ENCODE results near the gene TBX3. TPM values are rescaled to one million over a fixed set of nuclear protein-coding genes. Genes with fewer than 3 reads are reported as not detected.

Gene TBX3
- total RNA-seq, 4 donors from 2014 or later, result 11.1 to 13.5 (median 12.3) TPM

DNA sequence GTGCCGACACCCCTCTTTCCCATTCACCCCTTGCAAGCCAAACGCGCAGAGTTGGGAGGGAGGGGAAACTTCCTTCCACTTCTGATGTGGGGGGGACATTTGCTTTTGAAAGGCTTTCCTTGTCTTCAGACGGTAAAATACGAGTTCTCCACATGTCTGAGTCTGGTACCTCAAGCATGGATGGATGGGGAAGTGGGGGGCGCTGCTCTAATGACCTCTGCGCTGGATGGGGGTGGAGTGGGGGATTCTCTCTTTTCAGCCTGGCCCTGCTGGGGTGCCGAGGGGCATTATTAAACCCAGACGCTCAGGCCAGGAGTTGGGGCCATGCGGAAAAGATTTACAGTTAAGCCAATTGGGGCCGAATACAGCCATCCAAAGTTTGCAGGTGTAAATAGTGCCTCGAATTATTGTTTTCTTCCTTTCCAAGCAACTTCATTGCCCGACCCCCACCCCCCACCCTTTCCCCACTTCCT is 9.1 kb upstream of the TBX3 start:
- Histone ChIP-seq H3K9me3 (no peaks in the 10 kb centered on the region), H3K4me1 (peaks cover 0 to 30% (median 1%) of the 10 kb centered on the region in 4 donors), H3K36me3 (no peaks in the 10 kb centered on the region), H3K27ac (no peak overlapping the region), H3K4me3 (peak overlapping the region; percentile 18 to 48 (median 24)), H3K27me3 (peaks cover 2 to 97% of the 10 kb centered on the region in 2 donors)
- DNase-seq (ENCODE audit: low spot score in 2 of 2), result no peak
- 12 to 14% methylated on average over 13 of the region's 13 CpGs for WGBS, 2 donors
- TF ChIP-seq EP300 (IDR thresholded peaks at IDR 0.05) (no peak), POLR2A (IDR thresholded peaks at IDR 0.05) (no peak)
- TF ChIP-seq, protein P1, sequence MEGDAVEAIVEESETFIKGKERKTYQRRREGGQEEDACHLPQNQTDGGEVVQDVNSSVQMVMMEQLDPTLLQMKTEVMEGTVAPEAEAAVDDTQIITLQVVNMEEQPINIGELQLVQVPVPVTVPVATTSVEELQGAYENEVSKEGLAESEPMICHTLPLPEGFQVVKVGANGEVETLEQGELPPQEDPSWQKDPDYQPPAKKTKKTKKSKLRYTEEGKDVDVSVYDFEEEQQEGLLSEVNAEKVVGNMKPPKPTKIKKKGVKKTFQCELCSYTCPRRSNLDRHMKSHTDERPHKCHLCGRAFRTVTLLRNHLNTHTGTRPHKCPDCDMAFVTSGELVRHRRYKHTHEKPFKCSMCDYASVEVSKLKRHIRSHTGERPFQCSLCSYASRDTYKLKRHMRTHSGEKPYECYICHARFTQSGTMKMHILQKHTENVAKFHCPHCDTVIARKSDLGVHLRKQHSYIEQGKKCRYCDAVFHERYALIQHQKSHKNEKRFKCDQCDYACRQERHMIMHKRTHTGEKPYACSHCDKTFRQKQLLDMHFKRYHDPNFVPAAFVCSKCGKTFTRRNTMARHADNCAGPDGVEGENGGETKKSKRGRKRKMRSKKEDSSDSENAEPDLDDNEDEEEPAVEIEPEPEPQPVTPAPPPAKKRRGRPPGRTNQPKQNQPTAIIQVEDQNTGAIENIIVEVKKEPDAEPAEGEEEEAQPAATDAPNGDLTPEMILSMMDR (IDR thresholded peaks at IDR 0.05), result no peak

DNA sequence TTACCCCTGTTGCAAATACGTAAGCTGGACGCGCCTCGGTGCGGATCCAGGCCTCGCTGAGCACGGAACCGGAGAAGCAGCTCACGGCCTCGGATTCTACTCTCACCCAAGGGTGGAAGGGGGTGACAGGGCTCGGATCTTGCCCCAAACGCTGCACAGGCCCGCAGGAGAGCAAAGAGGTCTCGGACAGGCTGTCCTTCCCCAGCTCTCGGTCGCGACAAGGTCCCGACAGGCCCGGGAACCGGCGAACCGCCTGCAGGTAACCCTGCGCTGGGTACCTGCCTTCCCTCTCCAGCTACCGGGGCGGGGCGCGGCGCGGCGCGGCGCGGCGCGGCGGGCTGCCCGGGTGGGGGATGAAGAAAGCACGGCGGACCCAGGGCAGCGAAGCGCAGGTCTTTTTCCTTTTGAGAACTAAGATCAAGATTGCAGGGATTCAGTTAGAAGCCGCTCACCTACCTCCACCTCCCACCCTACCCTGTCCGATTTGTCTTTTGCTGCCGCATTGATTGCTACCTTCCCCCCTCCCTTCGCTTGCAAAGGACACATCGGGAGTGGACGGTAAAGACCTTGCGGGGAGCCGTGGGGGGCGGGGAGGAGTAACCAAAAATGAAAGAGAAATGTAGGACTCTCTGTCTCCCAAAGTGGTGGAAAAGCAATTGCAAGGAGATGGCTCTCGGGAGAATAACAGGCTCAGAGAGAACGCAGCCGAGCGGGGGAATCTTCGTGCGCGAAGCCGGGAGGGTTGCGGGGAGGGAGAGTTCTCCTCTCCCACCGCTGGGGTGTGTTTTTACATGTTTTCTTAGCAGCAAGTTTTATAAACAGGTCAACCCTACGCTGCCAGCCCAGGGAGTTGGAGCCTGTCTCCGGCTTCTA is 8.4 kb upstream of the TBX3 start:
- Histone ChIP-seq H3K36me3 (no peaks in the 10 kb centered on the region), H3K4me3 (peak overlapping the region; percentile 18 to 48 (median 24)), H3K4me1 (peaks cover 0 to 23% (median 1%) of the 10 kb centered on the region in 4 donors), H3K27ac (no peak overlapping the region), H3K27me3 (peaks cover 2 to 97% of the 10 kb centered on the region in 2 donors), H3K9me3 (no peaks in the 10 kb centered on the region)
- TF ChIP-seq EP300 (IDR thresholded peaks at IDR 0.05) (no peak), POLR2A (IDR thresholded peaks at IDR 0.05) (no peak)
- TF ChIP-seq, protein P1 (IDR thresholded peaks at IDR 0.05), result no peak
- DNase-seq (ENCODE audit: low spot score in 2 of 2), result no peak
- WGBS, 2 donors, result 10 to 21% methylated on average over 36 to 39 of the region's 62 CpGs

DNA sequence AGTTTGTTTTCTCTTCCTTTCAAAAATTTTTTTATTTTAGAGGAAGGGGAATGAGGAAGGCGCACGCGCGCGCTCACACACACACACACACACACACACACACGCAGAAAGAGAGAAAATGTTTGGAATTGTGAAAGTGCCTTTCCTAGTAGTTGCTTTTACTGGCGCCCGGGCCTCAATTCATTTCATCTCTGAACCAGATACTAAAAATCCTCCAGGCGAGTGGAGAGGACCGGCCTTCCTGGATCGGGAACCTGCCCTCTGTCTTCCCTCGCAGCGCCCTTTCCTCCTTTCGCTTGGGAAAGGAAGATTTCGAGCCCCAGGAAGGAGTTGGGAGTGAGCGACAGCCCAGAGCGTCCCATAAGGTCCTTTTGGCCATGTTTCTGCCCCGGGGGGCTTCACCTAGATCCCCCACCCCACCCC is 7.8 kb upstream of the TBX3 start:
- H3K36me3 ChIP-seq, result no peaks in the 10 kb centered on the region
- 73 to 81% methylated on average over 18 of the region's 18 CpGs for whole genome bisulfite sequencing, 2 donors
- no peaks in the 10 kb centered on the region for H3K9me3 ChIP-seq
- no peak for DNase-seq (ENCODE audit: low spot score in 2 of 2)
- H3K27me3 ChIP-seq, result peaks cover 2 to 97% of the 10 kb centered on the region in 2 donors
- TF ChIP-seq EP300 (IDR thresholded peaks at IDR 0.05) (no peak), POLR2A (IDR thresholded peaks at IDR 0.05) (no peak)
- TF ChIP-seq, protein P1 (IDR thresholded peaks at IDR 0.05), result no peak
- no peak overlapping the region for H3K27ac ChIP-seq
- H3K4me1 ChIP-seq, result peaks cover 0 to 22% (median 1%) of the 10 kb centered on the region in 4 donors
- H3K4me3 ChIP-seq, result peak overlapping the region in 1 of 4 donors; percentile 48

DNA sequence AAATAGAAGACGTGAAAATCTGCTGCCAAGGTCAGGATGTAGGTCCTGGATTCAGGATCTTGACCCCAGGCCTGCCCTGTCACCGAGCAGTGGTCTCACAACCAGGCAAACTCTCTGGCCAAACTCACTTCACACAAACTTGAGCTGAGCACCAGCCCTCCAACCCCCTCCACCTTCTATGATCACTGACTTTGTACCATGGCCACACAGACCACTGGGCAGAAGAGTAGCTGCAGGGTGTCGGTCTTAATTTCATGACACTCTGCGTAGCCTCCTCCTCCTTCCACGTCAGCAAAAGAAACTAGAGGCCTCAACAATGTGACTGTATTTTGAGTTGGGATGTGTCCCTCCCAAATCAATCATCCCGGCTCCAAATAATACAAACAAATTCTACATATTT is 7.2 kb upstream of the TBX3 start:
- no peak overlapping the region for H3K27ac ChIP-seq
- H3K9me3 ChIP-seq, result no peaks in the 10 kb centered on the region
- no peak overlapping the region for H3K4me3 ChIP-seq
- no peaks in the 10 kb centered on the region for H3K36me3 ChIP-seq
- 83 to 96% methylated on average over 5 to 6 of the region's 6 CpGs for WGBS, 2 donors
- no peak for DNase-seq (ENCODE audit: low spot score in 2 of 2)
- peaks cover 0 to 26% (median 1%) of the 10 kb centered on the region in 4 donors for H3K4me1 ChIP-seq
- no peak for TF ChIP-seq POLR2A (IDR thresholded peaks at IDR 0.05)
- TF ChIP-seq, protein P1 (IDR thresholded peaks at IDR 0.05), result no peak
- TF ChIP-seq EP300 (IDR thresholded peaks at IDR 0.05), result no peak
- peaks cover 2 to 96% of the 10 kb centered on the region in 2 donors for H3K27me3 ChIP-seq
